GM21723 (cell line): ENCODE data around the gene PARP8.
"Not testable (repeated sequence)": the region's sequence is repeated elsewhere in the genome, so short reads cannot be mapped to it uniquely, and the experiment has no call there.

Experiments
- ATAC-seq: cut with Tn5 transposase; IDR thresholded peaks from one replicate; pipeline ENCODE4 v1.9.1; 2021; ENCODE audit warnings: mild to moderate bottlenecking, moderate library complexity; ENCODE audit not compliant: unreplicated experiment

PARP8 gene

DNA sequence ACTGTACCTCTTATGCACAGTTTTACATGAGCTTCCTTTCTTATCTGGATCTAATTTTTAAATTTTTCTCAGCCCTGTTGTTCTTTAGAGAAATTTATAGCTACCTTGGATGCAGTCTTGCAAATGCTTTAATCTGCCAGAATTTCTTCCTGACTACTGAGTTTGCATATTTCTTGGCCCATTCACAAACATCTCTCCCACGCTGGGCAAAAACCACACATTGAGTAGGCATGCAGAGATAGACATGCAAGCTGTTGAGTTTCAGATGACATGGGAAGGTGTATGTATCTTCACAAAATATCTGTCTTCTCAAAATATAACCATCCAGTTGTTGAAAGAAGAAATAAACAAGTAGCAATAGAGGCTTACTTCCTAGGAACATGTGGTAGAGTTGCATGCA lies 101.2 kb downstream of the PARP8 start:
- ATAC-seq = no peak

- ATAC-seq = no peak
Observed at GRCh38 chr5:50768634-50769033, 102.2 kb downstream of the PARP8 start.

DNA sequence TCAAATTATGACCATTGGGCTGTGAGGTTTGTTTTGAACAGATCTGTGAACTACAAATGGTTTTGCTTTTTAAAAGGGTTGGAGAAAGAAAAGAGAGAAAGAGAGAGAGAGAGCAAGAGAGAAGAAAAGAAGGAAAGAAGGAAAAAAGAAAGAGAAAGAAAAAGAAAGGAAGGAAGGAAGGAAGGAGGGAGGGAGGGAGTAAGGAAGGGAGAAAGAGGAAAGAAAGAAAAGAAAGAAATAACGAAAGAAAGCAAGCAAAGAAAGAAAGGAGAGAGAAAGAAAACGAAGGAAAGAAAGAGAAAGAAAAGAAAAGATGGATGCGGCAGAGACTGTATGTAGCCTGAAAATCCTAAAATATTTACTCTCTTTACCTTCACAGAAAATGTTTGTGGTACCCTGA lies 104.0 kb downstream of the PARP8 start:
- no peak for ATAC-seq

GRCh38 chr5:50774446-50775175 lies 108.2 kb downstream of the PARP8 start:
- not testable (repeated sequence) for ATAC-seq

- ATAC-seq = no peak
Observed at GRCh38 chr5:50786073-50786472, 119.6 kb downstream of the PARP8 start.

DNA sequence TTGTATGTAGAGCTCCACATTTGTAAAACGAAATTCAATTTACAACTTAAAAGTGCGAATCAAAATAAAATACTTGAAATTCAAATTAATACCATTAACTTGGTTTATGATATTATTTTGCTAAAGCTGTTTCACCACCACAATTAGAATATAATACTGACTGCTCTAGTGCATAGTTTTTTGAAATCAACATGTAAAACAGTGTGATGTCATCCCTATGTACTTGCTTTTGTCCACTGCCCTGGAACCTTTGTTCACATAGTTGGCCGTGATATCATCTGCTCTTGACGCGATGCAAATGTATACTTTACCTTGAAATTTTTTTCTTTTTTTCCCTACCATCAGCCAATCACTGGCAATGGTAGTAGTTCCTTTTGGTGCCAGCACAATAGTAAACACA lies 125.4 kb downstream of the PARP8 start:
- ATAC-seq = no peak

DNA sequence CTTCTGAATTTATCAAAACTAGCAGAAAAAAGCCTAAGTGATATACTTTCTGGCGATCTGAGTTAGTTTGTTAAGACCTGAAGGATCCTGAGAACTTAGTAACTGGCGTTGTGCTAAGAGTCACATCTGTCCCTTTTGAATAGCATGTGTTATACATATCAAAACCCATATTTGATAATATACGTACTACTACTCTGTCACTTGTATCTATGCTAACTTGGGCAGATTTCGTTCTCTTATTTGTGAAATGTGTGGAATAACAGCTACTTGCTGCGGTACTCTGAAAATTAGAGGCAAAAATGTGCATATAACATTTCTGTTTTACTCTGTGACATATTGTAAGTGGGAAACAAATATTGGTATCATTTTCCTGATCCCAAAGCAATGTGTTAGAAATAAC lies 126.4 kb downstream of the PARP8 start:
- ATAC-seq = no peak

DNA sequence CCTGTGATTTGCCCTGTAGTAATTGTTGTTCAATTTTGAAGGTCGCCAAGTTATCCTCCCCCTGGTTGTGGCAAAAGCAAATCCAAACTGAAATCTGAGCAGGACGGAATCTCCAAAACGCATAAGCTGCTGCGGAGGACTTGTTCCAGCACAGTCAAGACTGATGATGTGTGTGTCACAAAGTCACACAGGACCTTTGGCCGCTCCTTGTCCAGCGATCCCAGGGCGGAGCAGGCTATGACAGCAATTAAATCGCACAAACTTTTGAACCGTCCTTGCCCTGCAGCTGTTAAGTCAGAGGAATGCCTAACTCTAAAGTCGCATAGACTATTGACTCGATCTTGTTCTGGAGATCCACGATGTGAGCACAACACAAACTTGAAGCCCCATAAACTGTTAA lies 128.4 kb downstream of the PARP8 start:
- ATAC-seq = no peak

- no peak for ATAC-seq
Observed at GRCh38 chr5:50798002-50798401, 131.6 kb downstream of the PARP8 start.

- no peak for ATAC-seq
Observed at GRCh38 chr5:50799596-50799995, 133.2 kb downstream of the PARP8 start.

DNA sequence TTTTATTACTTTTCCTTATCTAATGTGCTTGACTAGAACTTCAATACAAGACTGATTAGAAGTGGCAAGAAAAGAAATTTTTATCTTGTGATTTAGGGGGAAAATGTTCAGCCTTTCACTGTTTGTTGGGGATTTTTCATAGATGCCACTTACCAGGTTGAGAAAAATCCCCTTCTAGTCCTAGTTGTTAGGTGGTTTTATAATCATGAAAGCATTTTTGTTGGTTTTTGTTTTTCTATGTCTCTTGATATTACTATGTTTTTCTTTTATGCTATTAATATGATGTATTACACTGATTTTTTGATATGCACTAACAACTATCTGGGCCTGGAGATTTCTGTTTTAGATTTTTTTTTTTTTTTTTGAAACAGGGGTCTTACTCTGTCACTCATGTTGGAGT lies 134.0 kb downstream of the PARP8 start:
- no peak for ATAC-seq

DNA sequence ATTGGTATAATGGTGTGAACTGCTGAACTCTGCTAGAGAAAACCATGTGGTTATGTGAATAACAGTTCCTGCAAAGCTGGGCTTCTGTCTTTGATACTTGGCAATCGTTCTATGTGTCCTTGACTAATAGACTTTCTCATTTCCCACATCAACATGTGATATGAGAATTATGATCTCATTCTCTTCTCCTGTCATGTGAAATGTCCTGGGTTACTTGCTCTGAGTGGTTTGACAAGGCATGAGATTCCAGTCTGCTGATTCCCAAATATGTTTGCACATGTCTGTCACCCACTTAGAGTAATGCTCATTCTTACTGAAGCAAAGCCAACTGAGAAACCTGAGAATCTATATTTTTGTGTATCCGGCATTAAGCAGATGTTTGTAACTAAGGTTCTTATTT lies 141.2 kb downstream of the PARP8 start:
- no peak for ATAC-seq

DNA sequence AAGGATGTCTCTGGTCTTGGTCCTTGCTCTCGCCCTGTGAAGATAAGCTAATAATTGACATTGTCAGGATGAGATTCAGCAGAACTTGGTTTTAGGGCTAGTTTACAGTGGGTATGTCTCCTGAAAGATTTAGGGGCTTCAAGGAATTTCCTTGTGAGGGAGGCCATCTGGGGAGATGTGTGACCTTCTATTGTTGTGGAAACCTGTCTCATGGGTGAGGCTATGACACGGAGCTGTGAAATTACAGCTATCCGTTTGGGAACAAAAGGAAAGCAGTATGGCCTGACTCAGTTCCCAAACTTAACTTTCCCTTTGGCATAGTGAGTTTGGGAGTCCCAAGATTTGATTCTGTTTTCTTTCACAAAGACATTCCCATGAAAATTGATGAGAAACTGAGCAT lies 142.0 kb downstream of the PARP8 start:
- ATAC-seq = no peak

DNA sequence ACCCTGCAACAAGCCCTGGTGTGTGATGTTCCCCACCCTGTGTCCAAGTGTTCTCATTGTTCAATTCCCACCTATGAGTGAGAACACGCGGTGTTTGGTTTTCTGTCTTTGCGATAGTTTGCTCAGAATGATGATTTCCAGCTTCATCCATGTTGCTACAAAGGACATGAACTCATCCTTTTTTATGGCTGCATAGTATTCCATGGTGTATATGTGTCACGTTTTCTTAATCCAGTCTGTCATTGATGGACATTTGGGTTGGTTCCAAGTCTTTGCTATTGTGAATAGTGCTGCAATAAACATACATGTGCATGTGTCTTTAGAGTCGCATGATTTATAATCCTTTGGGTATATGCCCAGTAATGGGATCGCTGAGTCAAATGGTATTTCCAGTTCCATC lies 145.3 kb downstream of the PARP8 start:
- not testable (repeated sequence) for ATAC-seq

GRCh38 chr5:50813691-50814090 lies 147.3 kb downstream of the PARP8 start:
- ATAC-seq = no peak

GRCh38 chr5:50814556-50814955 lies 148.1 kb downstream of the PARP8 start:
- no peak for ATAC-seq

DNA sequence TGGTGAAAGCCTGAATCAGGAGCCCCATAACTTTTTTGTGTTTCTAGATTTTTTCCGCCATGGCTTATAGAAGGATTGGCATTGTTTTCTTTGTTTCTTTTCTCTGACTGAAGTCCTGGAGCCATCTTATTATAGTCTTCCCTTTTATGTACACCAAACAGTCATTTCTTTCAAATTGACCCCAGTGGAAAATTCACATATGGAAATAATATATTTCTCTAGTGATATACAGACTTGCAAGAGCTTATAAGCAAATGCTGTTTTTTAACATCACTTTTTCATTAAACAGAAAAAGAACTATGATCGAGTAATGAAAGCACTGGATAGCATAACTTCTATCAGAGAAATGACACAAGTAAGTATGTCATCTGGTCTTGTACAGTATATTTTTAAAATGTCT lies 155.6 kb downstream of the PARP8 start:
- no peak for ATAC-seq

DNA sequence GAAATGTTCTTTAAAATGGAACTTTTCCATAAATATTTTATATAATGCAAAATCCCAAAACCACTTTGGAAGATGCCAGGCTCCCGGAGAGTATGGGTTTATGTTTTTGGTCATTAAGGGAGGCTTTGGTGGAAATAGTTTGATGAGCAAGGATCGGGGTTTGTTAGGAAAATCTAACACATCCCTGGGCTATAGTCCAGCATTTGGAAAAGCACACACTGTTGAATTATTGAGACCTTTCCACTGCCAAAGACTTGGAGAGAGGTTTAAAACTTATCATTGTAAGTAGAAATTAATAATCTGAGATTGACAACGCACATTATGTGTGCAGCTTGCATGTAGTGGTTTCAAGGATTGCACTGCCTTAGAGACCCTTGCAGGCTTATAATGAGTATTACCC lies 156.3 kb downstream of the PARP8 start:
- ATAC-seq = no peak

GRCh38 chr5:50823568-50823967 lies 157.1 kb downstream of the PARP8 start:
- no peak for ATAC-seq

GRCh38 chr5:50824109-50824508 lies 157.7 kb downstream of the PARP8 start:
- no peak for ATAC-seq

DNA sequence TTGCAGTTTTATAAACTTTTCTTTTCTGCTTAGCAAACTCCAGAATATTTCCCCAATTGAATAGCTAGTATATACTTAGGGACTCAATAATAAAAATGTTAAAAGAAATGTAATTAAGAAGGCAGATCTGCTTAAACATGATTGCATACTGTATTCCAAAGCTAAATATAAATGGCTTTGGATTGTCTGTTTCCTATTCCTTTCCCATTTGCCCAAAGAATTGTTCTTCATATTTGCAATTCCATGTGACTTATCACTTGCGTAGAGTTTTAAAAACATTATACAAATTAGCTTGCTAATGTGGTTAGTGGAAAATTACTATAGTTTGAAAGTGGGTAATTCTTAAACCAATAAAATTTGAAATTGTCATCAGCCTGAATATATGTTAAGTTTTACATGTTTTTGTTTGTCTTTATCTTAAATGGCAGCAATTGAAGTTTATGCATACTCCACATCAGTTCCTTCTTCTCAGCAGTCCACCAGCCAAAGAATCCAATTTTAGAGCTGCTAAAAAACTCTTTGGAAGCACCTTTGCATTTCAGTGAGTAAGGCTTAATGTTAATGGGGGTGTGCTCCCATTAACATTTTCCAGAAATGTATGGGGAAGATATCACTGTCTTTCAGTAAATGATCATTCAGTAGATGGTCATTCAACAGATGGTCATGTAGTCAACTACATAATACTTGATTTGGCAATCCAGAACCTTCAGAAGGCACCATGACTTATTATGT lies 161.2 kb downstream of the PARP8 start:
- no peak for ATAC-seq

DNA sequence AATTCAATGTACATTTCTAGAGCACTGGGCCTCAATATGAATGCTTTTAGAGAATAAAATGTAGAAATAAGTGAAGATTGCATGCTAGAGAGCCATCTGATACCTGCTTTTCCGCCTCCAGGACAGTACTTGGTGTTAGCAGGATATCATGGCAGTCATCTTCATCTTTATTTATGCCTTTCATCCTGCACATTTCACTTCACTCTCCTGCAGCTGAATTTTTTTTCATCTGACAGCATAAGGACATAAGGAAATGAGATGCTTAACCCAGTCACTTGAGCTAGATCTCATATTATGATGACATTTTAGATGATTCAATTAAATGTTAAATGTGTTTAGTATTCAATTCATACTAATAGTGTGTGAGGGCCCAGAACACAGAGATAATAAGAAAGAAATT lies 162.6 kb downstream of the PARP8 start:
- ATAC-seq = no peak
